ENCODE data around the gene MYO10.

MYO10 gene

GRCh38 chr5:16855898-16856297, 80.2 kb downstream of the MYO10 start:
- Histone ChIP-seq H3K4me3 (replicated peaks; ENCODE audit: low read depth, low read length) (no peak overlapping the region), H3K36me3 (ENCODE audit: control insufficient read depth, insufficient read depth, low read length) (no peaks in the 10 kb centered on the region), H3K27me3 (replicated peaks; ENCODE audit: control insufficient read depth, insufficient read depth, low read length) (no peaks in the 10 kb centered on the region)
- no peak for TF ChIP-seq CTCF (IDR thresholded peaks at IDR 0.05; ENCODE audit: insufficient read depth, low read length, poor library complexity, severe bottlenecking)
- no peak for DNase-seq (ENCODE audit: extremely low read depth, insufficient read length)

DNA sequence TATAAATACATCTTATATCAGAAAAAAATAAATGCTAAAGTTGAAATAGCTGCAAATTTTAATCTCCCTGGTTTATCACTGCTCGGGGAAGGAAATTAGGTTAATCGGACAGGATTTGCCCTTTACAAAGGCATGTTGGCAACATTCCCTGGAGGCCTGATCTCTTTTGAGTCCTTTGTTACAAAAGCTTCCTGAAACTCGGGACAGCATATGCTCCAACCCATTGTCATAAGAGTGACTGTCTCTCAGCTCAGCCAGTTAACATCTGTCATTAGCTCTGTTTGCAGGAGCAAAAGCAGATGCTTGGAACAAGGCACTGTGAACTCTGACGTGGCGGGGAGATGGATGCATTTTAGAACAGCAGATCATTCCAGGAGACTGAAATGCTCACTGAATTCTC, 80.6 kb downstream of the MYO10 start:
- Histone ChIP-seq H3K36me3 (ENCODE audit: control insufficient read depth, insufficient read depth, low read length) (no peaks in the 10 kb centered on the region), H3K4me3 (replicated peaks; ENCODE audit: low read depth, low read length) (no peak overlapping the region), H3K27me3 (replicated peaks; ENCODE audit: control insufficient read depth, insufficient read depth, low read length) (no peaks in the 10 kb centered on the region)
- no peak for TF ChIP-seq CTCF (IDR thresholded peaks at IDR 0.05; ENCODE audit: insufficient read depth, low read length, poor library complexity, severe bottlenecking)
- no peak for DNase-seq (ENCODE audit: extremely low read depth, insufficient read length)

- no peak overlapping the region for H3K4me3 ChIP-seq (replicated peaks; ENCODE audit: low read depth, low read length)
- no peak for DNase-seq (ENCODE audit: extremely low read depth, insufficient read length)
- TF ChIP-seq CTCF (IDR thresholded peaks at IDR 0.05; ENCODE audit: insufficient read depth, low read length, poor library complexity, severe bottlenecking) = no peak
- no peaks in the 10 kb centered on the region for H3K36me3 ChIP-seq (ENCODE audit: control insufficient read depth, insufficient read depth, low read length)
- no peaks in the 10 kb centered on the region for H3K27me3 ChIP-seq (replicated peaks; ENCODE audit: control insufficient read depth, insufficient read depth, low read length)
Measured at GRCh38 chr5:16854351-16854750, 81.7 kb downstream of the MYO10 start.

- Histone ChIP-seq H3K36me3 (ENCODE audit: control insufficient read depth, insufficient read depth, low read length) (no peaks in the 10 kb centered on the region), H3K4me3 (replicated peaks; ENCODE audit: low read depth, low read length) (no peak overlapping the region), H3K27me3 (replicated peaks; ENCODE audit: control insufficient read depth, insufficient read depth, low read length) (no peaks in the 10 kb centered on the region)
- no peak for TF ChIP-seq CTCF (IDR thresholded peaks at IDR 0.05; ENCODE audit: insufficient read depth, low read length, poor library complexity, severe bottlenecking)
- no peak for DNase-seq (ENCODE audit: extremely low read depth, insufficient read length)
Measured at GRCh38 chr5:16853518-16853917, 82.6 kb downstream of the MYO10 start.

GRCh38 chr5:16852251-16853005, 83.7 kb downstream of the MYO10 start:
- no peak for DNase-seq (ENCODE audit: extremely low read depth, insufficient read length)
- TF ChIP-seq CTCF (IDR thresholded peaks at IDR 0.05; ENCODE audit: insufficient read depth, low read length, poor library complexity, severe bottlenecking) = no peak
- H3K36me3 ChIP-seq (ENCODE audit: control insufficient read depth, insufficient read depth, low read length) = no peaks in the 10 kb centered on the region

DNA sequence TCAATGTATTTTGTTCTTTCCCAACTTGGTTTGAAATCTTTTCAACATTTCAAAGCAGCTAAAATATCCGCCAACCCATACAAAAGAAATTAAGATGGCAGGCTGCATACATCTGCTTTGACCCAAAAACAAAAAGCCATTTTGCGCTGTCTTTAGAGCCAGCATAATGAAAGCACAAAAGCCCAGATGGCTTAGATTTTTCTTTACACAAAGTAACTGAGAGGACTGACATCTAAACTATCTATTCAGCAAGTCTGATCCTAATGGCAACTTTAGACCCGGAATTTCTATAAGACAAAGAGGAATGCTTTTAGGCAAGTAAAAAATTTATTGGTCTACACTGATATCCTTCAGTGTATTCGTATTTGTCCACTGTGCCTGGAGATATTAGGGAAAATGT, 86.3 kb downstream of the MYO10 start:
- H3K36me3 ChIP-seq (ENCODE audit: control insufficient read depth, insufficient read depth, low read length) = no peaks in the 10 kb centered on the region
- no peak overlapping the region for H3K4me3 ChIP-seq (replicated peaks; ENCODE audit: low read depth, low read length)
- H3K27me3 ChIP-seq (replicated peaks; ENCODE audit: control insufficient read depth, insufficient read depth, low read length) = no peaks in the 10 kb centered on the region
- TF ChIP-seq CTCF (IDR thresholded peaks at IDR 0.05; ENCODE audit: insufficient read depth, low read length, poor library complexity, severe bottlenecking) = no peak
- no peak for DNase-seq (ENCODE audit: extremely low read depth, insufficient read length)

More at GRCh38 chr5:16852251-16853005, 83.7 kb downstream of the MYO10 start:
- no peaks in the 10 kb centered on the region for H3K27me3 ChIP-seq (replicated peaks; ENCODE audit: control insufficient read depth, insufficient read depth, low read length)
- H3K4me3 ChIP-seq (replicated peaks; ENCODE audit: low read depth, low read length) = no peak overlapping the region

Data from GM06990 (cell line).